ENCODE results near the gene ARSI. TPM values are rescaled to one million over a fixed set of nuclear protein-coding genes. Genes with fewer than 3 reads are reported as not detected.

The ARSI gene
- total RNA-seq (ENCODE audit: low replicate concordance): 1.4 and 4.6 TPM in 2 replicates
- long read RNA-seq, partial matches to known transcripts: 0 of 1 reads
- long read RNA-seq, other reads (novel, unspliced or antisense): 1 of 1 reads

DNA sequence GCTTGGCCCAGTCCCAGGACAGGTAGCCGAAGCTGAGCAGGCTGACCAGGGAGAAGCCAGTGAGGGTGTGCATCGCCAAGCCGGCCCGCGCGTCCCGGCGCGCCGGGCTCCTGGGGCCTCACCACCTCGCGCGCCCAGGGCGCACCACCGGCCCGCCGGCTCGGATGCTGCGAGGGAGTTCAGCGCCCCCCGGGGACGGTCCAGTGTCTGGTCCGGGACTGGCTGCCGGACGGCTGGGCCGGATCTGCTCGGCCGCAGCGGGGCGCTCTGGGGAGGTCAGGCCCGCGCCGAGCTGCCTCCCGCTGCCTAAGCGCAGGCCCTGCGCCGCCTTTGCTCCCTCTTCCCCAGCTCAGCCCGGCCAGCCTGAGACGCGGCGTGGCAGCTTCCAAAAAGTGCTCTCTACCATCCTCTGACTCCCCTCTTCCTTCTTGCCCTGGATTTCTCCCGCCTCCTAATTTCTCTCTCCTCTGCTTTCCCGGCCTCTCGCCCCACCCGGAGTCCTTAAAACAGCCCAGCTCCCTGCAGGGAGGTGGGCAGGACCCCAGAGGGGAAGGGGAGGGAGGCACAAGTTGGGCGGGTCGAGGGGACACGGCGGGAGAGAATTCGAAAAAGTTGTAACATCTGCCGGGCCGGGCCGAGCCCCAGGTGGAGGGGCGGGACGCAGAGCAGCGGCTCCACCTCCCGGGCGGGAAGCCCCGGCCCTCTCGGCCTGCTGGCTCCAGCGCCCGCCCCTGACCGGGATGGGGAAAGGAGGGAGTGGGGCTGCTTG, at the start of gene ARSI:
Gene ARSI, minus strand, starts transcription at position 605 of the 769 bp plus-strand sequence. Its CDS starts 532 bp downstream, at position 73.
- Mint-ChIP-seq H3K9me3 (no peaks in the 10 kb centered on the region), H3K4me3 (peak within 1 kb of the TSS; percentile 83), H3K4me1 (ENCODE audit: unreplicated experiment) (peaks cover 53% of the 10 kb centered on the region), H3K27ac (peak within 1 kb of the TSS; percentile 61), H3K36me3 (no peaks in the 10 kb centered on the region), H3K27me3 (peaks cover 30% of the 10 kb centered on the region)
- no peak for DNase-seq (ENCODE audit: extremely low spot score, unreplicated experiment)
- TF ChIP-seq, protein P1, sequence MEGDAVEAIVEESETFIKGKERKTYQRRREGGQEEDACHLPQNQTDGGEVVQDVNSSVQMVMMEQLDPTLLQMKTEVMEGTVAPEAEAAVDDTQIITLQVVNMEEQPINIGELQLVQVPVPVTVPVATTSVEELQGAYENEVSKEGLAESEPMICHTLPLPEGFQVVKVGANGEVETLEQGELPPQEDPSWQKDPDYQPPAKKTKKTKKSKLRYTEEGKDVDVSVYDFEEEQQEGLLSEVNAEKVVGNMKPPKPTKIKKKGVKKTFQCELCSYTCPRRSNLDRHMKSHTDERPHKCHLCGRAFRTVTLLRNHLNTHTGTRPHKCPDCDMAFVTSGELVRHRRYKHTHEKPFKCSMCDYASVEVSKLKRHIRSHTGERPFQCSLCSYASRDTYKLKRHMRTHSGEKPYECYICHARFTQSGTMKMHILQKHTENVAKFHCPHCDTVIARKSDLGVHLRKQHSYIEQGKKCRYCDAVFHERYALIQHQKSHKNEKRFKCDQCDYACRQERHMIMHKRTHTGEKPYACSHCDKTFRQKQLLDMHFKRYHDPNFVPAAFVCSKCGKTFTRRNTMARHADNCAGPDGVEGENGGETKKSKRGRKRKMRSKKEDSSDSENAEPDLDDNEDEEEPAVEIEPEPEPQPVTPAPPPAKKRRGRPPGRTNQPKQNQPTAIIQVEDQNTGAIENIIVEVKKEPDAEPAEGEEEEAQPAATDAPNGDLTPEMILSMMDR (conservative IDR thresholded peaks at IDR 0.05): peak; percentile 42

DNA sequence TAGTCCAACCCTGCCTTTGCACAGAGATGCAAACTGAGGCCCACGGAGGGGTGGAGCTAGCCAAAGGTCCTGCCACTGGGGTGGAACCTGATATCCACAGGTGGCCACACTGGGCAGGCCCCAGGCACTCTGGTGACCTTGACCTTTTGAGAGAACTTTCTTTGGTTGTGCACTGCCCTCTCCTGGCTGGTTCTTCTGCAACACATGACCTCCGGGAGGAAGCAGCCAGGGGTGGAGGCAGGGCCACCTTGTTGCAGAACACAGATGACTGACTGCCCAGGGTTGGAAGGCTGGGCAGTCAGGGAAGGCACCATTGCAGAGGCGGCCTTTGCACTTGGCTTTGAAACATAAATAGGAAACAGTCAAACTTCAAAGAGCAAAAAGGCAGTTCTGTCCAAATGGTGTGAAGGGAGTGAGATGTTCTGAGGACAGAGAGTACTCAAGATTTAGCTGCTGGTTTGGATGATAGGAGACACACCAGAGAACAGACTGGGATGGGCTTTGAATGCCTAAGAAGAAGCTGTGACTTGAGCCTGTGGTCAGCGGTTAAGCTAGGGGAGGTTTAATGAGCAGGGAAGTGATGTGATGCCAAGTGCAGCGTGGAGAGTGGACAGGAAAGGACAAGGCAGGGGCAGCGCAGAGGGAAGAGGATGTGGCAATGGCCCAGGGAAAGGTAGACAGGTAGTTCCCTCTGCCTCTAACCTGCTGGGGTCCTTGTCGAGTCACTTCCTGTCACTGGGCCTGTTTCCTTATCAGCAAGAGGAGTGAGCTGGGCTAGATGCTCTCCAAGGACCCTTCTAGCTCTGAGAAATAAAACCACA, 48.0 kb upstream of the ARSI start:
- TF ChIP-seq, protein P1 (conservative IDR thresholded peaks at IDR 0.05): peak; percentile 80
- Mint-ChIP-seq H3K36me3 (no peaks in the 10 kb centered on the region), H3K9me3 (no peaks in the 10 kb centered on the region), H3K4me1 (ENCODE audit: unreplicated experiment) (peaks cover 28% of the 10 kb centered on the region), H3K27me3 (peaks cover 2% of the 10 kb centered on the region), H3K4me3 (no peak overlapping the region), H3K27ac (peak overlapping the region; percentile 20)
- DNase-seq (ENCODE audit: extremely low spot score, unreplicated experiment): no peak

DNA sequence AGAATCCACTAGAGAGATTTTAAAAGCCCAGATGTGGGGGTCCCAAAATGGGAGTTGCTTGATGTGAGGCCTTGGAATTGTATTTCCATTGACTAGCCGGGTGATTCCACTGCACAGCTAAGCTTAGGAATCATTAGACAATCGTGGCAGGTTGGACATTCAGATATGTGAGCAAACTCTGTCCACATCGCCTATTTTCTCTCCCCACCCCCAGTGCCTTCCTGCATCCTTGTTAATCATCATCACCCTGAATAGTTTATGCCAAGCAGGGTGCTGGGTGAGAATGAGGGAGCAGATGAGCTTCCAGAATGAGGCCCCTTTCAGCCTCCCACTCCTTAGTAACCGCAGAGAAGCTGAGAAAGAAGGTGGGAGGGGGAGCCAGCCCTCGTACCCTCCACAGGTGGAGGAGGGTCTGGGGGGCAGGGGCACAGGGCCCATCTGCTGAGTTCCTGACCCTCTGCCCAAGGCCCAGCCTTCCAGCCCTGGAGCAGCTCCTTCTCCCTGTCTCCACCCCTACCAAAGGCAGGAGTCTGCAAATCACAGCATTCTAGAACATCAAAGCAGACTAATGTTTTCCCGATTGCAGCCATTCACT, 47.1 kb upstream of the ARSI start:
- TF ChIP-seq, protein P1 (conservative IDR thresholded peaks at IDR 0.05): no peak
- Mint-ChIP-seq H3K27me3 (no peaks in the 10 kb centered on the region), H3K4me3 (no peak overlapping the region), H3K36me3 (no peaks in the 10 kb centered on the region), H3K4me1 (ENCODE audit: unreplicated experiment) (peaks cover 27% of the 10 kb centered on the region), H3K27ac (no peak overlapping the region), H3K9me3 (no peaks in the 10 kb centered on the region)
- DNase-seq (ENCODE audit: extremely low spot score, unreplicated experiment): no peak

DNA sequence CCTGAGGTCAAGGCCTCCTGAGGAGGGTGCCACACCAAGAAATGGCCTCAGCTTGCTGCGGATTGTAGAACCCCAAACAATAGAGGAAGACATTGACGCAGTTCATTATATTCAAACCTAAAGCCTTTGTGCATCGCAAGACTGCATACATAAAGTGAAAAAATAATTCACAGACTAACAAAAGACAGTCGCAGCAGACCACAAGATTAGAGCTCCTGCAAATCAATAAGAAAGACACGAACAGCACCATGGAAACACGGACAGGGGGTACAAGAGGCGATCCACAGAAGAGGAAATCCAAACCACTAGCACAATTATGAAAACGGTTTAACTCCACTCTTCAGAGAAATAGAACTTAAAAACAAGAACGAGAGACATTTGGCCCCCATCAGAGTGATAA, 44.7 kb upstream of the ARSI start:
- Mint-ChIP-seq H3K4me1 (ENCODE audit: unreplicated experiment) (peaks cover 29% of the 10 kb centered on the region), H3K9me3 (no peaks in the 10 kb centered on the region), H3K27me3 (no peaks in the 10 kb centered on the region), H3K36me3 (no peaks in the 10 kb centered on the region), H3K27ac (peak overlapping the region; percentile 8), H3K4me3 (no peak overlapping the region)
- TF ChIP-seq, protein P1 (conservative IDR thresholded peaks at IDR 0.05): no peak
- DNase-seq (ENCODE audit: extremely low spot score, unreplicated experiment): no peak

DNA sequence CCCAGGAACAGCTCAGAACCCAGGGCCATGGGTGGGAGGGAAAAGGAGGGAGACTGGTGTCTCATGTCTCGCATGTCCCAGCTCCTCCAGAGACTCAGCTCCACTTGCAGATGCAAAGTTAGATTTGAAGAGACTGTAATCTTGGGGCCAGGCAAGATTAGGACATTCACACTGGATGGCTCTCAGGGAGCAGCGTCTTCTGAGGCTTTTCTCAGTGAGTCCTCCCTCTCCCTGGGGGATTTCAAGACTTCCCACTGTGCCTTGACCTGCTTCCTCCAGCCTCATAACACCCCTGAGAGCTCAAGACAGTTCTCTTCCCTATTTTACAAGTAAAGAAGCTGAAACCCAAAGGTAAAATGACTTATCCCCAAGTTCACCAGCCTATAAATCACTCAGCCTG, 44.3 kb upstream of the ARSI start:
- Mint-ChIP-seq H3K27ac (no peak overlapping the region), H3K9me3 (no peaks in the 10 kb centered on the region), H3K4me1 (ENCODE audit: unreplicated experiment) (peaks cover 29% of the 10 kb centered on the region), H3K36me3 (no peaks in the 10 kb centered on the region), H3K27me3 (no peaks in the 10 kb centered on the region), H3K4me3 (no peak overlapping the region)
- no peak for DNase-seq (ENCODE audit: extremely low spot score, unreplicated experiment)
- TF ChIP-seq, protein P1 (conservative IDR thresholded peaks at IDR 0.05): no peak
